Kidney (tissue), 14 donors: ENCODE results near the gene NPPA. TPM values are rescaled to one million over a fixed set of nuclear protein-coding genes. Genes with fewer than 3 reads are reported as not detected.

Experiments used
- DNase-seq, 5 donors: peaks; one replicate each; pipeline ENCODE4 v3.0.0-alpha.2; 2013 to 2020
- FAIRE-seq: peaks from 2 replicates; lab custom pipeline; 2012; peaks lifted over from hg19 to GRCh38; lab: Jason Lieb, UNC
- H3K27ac ChIP-seq, 2 donors: one replicate each; pipeline ENCODE4 v1.7.0; 2013; ENCODE audit warnings: low read depth in 2 of 2, low read length in 2 of 2, inconsistent platforms in 1 of 2
- H3K27me3 ChIP-seq: one replicate; pipeline ENCODE4 v1.7.1; 2013; ENCODE audit warnings: low read length, inconsistent platforms; ENCODE audit not compliant: control insufficient read depth, insufficient read depth
- H3K36me3 ChIP-seq, 3 donors: one replicate each; pipeline versions ENCODE4 v1.7.0 to v1.7.1; 2013; ENCODE audit warnings: low read length in 3 of 3, control low read depth in 1 of 3, inconsistent platforms in 1 of 3; ENCODE audit not compliant: insufficient read depth in 3 of 3, control insufficient read depth in 2 of 3
- H3K4me1 ChIP-seq, 3 donors: one replicate each; pipeline versions ENCODE4 v1.7.0 to v1.7.1; 2013; ENCODE audit warnings: low read length in 3 of 3, inconsistent platforms in 1 of 3, low read depth in 1 of 3; ENCODE audit not compliant: control insufficient read depth in 2 of 3, insufficient read depth in 2 of 3
- H3K4me3 ChIP-seq, 3 donors: one replicate each; pipeline versions ENCODE4 v1.7.0 to v1.8.1; 2013; ENCODE audit warnings: low read length in 3 of 3, control low read depth in 1 of 3, inconsistent platforms in 1 of 3
- H3K9ac ChIP-seq, 3 donors: one replicate each; pipeline versions ENCODE4 v1.7.0 to v1.7.1; 2013; ENCODE audit warnings: low read length in 3 of 3, control low read depth in 1 of 3, inconsistent platforms in 1 of 3
- H3K9me3 ChIP-seq, 3 donors: one replicate each; pipeline versions ENCODE4 v1.7.0 to v1.7.1; 2013; ENCODE audit warnings: low read length in 3 of 3, control low read depth in 1 of 3, inconsistent platforms in 1 of 3; ENCODE audit not compliant: control insufficient read depth in 2 of 3, insufficient read depth in 1 of 3
- intact Hi-C: fragments of 100-400 bp; cut with DNase I; formaldehyde crosslinking; loops from one replicate; pipeline ENCODE4 v1.11.1; 2022
- polyA plus RNA-seq: library from polyadenylated mRNA; stranded (reverse); fragments of 350-450 nt; fragmentation: Illumina TruSeq; extraction: RNeasy Lipid Tissue Mini Kit (QIAGEN cat#74804); gene quantifications from one replicate; pipeline ENCODE4 v1.2.3, GENCODE V29; 2014; ENCODE audit warnings: low read depth, low replicate concordance; ENCODE audit not compliant: insufficient read depth
- total RNA-seq: library from RNA; stranded (reverse); fragmentation: NEBNext Ultra II Directional; extraction: Animal tissue kit (Norgen Biotek cat#: 25700); gene quantifications from one replicate; pipeline ENCODE4 v1.2.1, GENCODE V29; 2021
- TF ChIP-seq, protein P1 (sequence below): IDR thresholded peaks from 3 replicates; pipeline ENCODE4 v1.5.1; 2012; ENCODE audit warnings: mild to moderate bottlenecking, moderate library complexity, borderline replicate concordance; ENCODE audit not compliant: insufficient read depth; ENCODE audit errors: extremely low read depth
- donor health status: control.
- donor health status: control.
- donor health status: control.
- donor health status: control.
- donor health status: control.
- donor health status: DM: yes; HTN: yes; CAD: no.
- donor health status: Normal renal cell carcinoma (clear cell type).

Gene NPPA
- total and polyA plus RNA-seq, 2 donors from 2014 or later = 0.50 TPM; not detected in 1

DNA sequence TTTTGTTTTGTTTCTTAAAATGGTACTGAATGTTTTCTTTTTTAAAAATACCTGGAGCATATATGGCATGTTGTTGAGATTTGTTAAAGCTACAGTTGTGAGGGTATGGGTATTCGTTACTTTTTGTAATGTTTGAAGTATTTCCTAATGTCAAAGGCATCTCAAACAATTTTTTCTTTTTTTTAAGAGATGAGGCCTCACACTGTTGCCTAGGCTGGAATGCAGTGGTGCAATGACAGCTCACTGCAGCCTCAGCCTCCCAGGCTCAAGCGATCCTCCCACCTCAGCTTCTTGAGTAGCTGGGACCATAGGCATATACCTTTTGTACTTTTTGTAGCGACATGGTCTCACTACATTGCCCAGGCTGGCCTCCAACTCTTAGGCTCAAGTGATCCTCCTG lies 25.5 kb downstream of the NPPA start:
- TF ChIP-seq, protein P1, sequence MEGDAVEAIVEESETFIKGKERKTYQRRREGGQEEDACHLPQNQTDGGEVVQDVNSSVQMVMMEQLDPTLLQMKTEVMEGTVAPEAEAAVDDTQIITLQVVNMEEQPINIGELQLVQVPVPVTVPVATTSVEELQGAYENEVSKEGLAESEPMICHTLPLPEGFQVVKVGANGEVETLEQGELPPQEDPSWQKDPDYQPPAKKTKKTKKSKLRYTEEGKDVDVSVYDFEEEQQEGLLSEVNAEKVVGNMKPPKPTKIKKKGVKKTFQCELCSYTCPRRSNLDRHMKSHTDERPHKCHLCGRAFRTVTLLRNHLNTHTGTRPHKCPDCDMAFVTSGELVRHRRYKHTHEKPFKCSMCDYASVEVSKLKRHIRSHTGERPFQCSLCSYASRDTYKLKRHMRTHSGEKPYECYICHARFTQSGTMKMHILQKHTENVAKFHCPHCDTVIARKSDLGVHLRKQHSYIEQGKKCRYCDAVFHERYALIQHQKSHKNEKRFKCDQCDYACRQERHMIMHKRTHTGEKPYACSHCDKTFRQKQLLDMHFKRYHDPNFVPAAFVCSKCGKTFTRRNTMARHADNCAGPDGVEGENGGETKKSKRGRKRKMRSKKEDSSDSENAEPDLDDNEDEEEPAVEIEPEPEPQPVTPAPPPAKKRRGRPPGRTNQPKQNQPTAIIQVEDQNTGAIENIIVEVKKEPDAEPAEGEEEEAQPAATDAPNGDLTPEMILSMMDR = no peak
- Histone ChIP-seq H3K27ac (no peak overlapping the region), H3K9me3 (no peaks in the 10 kb centered on the region), H3K9ac (no peak overlapping the region), H3K36me3 (peaks cover 4 to 51% (median 40%) of the 10 kb centered on the region in 3 donors), H3K4me1 (no peaks in the 10 kb centered on the region), H3K4me3 (no peak overlapping the region), H3K27me3 (no peaks in the 10 kb centered on the region)
- DNase-seq (no peak), FAIRE-seq (no peak)
- intact Hi-C loops = no loop called here

DNA sequence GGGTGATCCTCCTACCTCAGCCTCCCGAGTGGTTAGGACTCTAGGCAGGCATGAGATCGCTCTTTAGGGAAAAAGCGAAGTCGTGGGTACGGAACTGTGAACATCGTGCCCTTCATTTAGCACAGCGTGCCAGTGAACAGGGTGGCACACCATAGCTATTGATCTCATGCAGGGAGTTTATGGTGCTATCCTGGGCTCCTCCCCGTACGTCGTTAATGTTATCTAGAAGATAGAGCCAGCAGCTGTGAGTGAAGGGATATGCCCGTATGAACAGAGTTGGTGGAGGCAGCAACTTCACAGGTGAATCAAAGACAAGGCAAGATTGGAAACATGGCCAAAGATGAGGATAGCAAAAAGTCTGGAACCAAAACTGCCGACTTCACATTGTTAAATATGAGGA lies 30.4 kb downstream of the NPPA start:
- TF ChIP-seq, protein P1 = no peak
- H3K4me1 ChIP-seq = no peaks in the 10 kb centered on the region
- H3K36me3 ChIP-seq = peaks cover 7 to 46% (median 24%) of the 10 kb centered on the region in 3 donors
- no peak overlapping the region for H3K9ac ChIP-seq
- H3K4me3 ChIP-seq = no peak overlapping the region
- H3K27ac ChIP-seq = no peak overlapping the region
- DNase-seq = no peak
- no peaks in the 10 kb centered on the region for H3K9me3 ChIP-seq
- no peak for FAIRE-seq
- intact Hi-C loops = no loop called here
- no peaks in the 10 kb centered on the region for H3K27me3 ChIP-seq

DNA sequence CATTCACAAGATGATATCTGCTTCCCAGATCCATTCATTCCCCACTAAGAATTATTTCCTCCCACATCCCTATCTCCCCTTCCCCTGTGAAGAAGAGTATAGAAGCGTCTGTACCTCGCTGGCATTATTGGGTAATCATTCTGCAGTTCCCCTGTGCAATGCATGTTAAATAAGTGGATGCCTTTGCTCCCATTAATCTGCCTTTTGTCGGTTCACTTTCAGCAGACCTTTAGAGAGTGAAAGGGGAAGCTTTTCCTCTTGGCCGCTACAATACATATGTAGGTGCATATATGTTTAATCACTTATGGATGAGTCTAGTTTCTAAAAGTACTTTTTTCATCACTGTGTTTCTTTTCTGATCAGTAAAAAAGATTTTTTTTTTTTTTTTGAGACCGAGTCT lies 34.6 kb downstream of the NPPA start:
- no peak for DNase-seq
- Histone ChIP-seq H3K27ac (no peak overlapping the region), H3K36me3 (peaks cover 11 to 57% (median 25%) of the 10 kb centered on the region in 3 donors), H3K4me3 (no peak overlapping the region), H3K27me3 (no peaks in the 10 kb centered on the region), H3K9me3 (no peaks in the 10 kb centered on the region), H3K4me1 (peaks cover 0 to 3% (median 0%) of the 10 kb centered on the region in 3 donors), H3K9ac (no peak overlapping the region)
- TF ChIP-seq, protein P1 = no peak
- intact Hi-C loops = no loop called here
- FAIRE-seq = no peak

DNA sequence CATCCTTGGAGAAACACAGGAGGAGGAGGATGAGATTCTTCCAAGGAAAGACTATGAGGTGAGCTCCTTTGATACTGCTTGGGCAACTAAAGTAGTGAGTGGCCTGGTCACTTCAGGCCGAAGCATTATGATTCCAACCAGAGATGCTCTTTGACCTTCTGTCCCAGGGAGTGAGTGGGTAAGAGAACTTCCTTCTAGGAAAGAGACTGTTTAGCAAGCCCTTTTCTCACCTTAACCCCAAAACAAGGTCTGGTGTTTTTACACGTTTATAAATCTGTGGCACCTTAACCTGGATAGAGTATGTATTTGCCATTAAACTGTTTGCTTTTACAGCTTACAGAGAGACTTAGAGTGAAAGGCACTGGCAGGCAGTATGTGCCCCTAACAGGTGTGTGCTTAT lies 40.5 kb downstream of the NPPA start:
- no peak for DNase-seq
- intact Hi-C loops = no loop called here
- H3K27me3 ChIP-seq = no peaks in the 10 kb centered on the region

More for the DNA sequence above, 40.5 kb downstream of the NPPA start:
- TF ChIP-seq, protein P1 = no peak
- Histone ChIP-seq H3K27ac (peak overlapping the region; percentile 99), H3K4me1 (peaks cover 11 to 34% (median 29%) of the 10 kb centered on the region in 3 donors), H3K9ac (peak overlapping the region in 2 of 3 donors; percentile 11 to 81), H3K36me3 (peaks cover 3 to 23% (median 6%) of the 10 kb centered on the region in 3 donors), H3K4me3 (peak overlapping the region in 2 of 3 donors; percentile 68 to 87), H3K9me3 (no peaks in the 10 kb centered on the region)
- FAIRE-seq = no peak
